ENCODE results near the gene CLIP4.

Gene CLIP4

DNA sequence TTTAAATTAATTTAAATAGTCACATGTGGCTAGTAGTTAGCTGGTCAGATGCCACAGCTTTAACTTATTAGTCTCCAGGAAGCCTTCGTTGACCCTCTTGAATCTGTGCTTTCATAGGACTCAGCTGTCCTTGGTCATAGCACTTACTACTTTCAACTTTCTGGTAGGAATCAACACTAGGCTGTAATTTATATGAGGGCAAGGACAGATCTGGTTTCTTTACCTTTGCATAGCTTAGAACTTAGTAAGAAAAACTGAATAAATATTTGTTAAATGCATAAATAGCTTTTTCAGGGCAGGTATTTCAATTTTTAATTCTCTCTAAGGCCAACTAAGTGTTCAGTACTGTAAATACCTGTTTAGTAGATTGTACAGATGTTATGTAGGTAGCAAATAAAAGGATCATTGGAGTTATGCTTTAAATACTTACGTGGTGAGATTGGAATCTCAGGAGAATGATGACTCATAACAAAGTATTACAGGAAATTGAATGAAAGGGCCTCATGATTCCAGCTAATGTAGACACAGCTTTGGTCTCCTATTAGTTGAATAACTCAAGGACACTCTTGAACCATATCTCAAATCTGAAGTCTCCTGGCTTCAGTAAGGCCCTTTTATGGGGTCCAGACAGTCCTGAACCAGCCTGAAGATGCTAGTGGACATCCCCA lies 2.6 kb downstream of the CLIP4 start:
- TF ChIP-seq TAF1 (IDR thresholded peaks at IDR 0.05; ENCODE audit: borderline replicate concordance, low read depth, low read length) (no peak), POLR2AphosphoS5 (IDR thresholded peaks at IDR 0.05; ENCODE audit: low read depth, low read length) (no peak), POLR2A (IDR thresholded peaks at IDR 0.05; ENCODE audit: low read depth, low read length) (no peak)
- FAIRE-seq (no peak), DNase-seq (ENCODE audit: insufficient read length) (no peak)

DNA sequence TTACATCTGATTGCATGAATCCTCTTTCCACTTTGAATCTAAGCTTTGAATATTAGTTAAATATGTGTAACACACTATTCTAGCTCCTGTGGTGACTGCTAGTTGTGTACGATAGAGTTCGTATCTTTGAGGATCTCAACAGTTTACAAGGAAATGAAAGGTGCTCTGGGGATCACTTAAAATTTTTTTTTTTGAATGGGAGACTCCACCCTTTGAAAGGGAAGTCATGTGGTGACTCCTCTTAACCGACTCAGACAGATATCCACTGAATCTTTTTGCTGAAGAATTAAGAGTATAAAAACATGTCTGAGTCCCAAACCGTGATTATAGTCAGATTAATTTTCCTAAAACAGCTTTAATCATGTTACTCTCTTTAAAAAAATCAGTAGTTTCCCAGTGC lies 4.0 kb downstream of the CLIP4 start:
- FAIRE-seq, result no peak

DNA sequence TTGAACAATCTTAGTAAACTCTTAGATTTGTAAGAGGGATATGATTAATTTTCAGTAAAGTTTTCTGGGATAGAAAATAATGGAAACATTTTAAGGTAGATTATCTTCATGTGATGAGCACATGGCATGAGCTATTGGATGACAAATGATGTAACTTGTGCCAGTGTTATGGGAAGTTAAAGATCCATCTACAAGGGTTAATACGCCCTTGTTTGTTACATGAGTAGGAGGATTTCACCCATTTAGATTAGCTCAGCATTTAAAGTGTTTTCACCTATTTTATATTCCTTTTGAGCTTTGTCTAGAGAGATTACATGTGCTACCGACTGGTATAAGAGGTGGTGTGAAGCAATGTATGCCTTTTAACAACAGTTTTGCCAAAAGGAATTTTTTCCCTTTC lies 5.6 kb downstream of the CLIP4 start:
- no peak for FAIRE-seq

More for the DNA sequence above, 4.0 kb downstream of the CLIP4 start:
- DNase-seq (ENCODE audit: insufficient read length), result no peak
- TF ChIP-seq POLR2A (IDR thresholded peaks at IDR 0.05; ENCODE audit: low read depth, low read length) (no peak), POLR2AphosphoS5 (IDR thresholded peaks at IDR 0.05; ENCODE audit: low read depth, low read length) (no peak), TAF1 (IDR thresholded peaks at IDR 0.05; ENCODE audit: borderline replicate concordance, low read depth, low read length) (no peak)

DNA sequence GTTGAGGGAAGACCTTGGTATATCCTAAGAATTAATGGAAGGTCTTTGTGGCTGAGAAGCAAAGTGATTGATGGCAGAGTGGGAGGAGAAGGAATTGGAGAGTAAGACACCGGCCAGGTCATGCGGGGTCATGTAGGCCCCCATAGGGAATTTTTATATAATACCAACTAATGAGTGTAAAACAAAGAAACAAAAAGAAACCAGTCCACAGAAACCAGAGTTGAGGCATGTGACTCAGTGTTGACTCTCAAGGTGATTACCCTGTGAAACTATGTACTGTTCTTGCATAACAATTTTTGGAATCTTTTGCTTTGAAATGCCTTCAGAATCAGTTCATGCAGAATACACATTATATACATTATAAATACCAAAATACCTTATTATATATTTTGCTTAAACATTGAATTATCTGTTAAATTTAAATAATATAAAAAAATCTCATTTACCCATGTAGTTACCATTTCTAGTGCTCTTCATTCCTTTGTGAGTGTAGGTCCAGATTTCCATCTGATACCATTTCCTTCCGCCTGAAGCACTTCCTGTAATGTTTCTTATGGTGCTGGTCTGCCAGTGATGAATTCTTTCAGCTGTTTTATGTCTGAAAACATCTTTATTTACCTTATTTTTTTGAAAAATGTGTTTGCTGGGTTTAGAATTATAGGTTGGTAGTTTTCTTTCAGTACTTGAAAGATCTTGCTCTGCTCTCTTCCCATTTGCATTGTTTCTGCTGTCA lies 8.6 kb downstream of the CLIP4 start:
- TF ChIP-seq TAF1 (IDR thresholded peaks at IDR 0.05; ENCODE audit: borderline replicate concordance, low read depth, low read length) (no peak), POLR2AphosphoS5 (IDR thresholded peaks at IDR 0.05; ENCODE audit: low read depth, low read length) (no peak), POLR2A (IDR thresholded peaks at IDR 0.05; ENCODE audit: low read depth, low read length) (no peak)
- DNase-seq (ENCODE audit: insufficient read length), result no peak
- FAIRE-seq, result no peak

More for the DNA sequence above, 5.6 kb downstream of the CLIP4 start:
- DNase-seq (ENCODE audit: insufficient read length), result no peak
- no peak for TF ChIP-seq POLR2A (IDR thresholded peaks at IDR 0.05; ENCODE audit: low read depth, low read length)
- TF ChIP-seq POLR2AphosphoS5 (IDR thresholded peaks at IDR 0.05; ENCODE audit: low read depth, low read length), result no peak
- TF ChIP-seq TAF1 (IDR thresholded peaks at IDR 0.05; ENCODE audit: borderline replicate concordance, low read depth, low read length), result no peak

DNA sequence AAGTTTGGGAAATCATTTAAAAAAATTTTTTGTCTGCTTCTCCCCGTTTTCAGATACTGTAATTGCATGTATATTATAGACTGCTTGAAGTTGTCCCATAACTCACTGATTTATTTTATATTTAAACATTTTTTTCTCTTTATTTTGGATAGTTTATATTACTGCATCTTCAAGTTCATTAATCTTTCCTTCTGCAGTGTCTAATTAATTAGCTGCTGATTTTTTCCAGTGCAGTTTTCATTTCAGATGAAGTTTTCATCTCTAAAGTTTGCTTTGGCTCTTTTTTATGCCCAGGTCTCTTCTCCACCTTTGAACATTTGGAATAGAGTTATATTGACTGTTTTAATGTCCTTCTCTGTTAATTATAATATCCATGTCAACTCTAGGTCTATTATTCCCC lies 9.3 kb downstream of the CLIP4 start:
- DNase-seq (ENCODE audit: insufficient read length) (no peak), FAIRE-seq (no peak)
- TF ChIP-seq TAF1 (IDR thresholded peaks at IDR 0.05; ENCODE audit: borderline replicate concordance, low read depth, low read length) (no peak), POLR2AphosphoS5 (IDR thresholded peaks at IDR 0.05; ENCODE audit: low read depth, low read length) (no peak), POLR2A (IDR thresholded peaks at IDR 0.05; ENCODE audit: low read depth, low read length) (no peak)

DNA sequence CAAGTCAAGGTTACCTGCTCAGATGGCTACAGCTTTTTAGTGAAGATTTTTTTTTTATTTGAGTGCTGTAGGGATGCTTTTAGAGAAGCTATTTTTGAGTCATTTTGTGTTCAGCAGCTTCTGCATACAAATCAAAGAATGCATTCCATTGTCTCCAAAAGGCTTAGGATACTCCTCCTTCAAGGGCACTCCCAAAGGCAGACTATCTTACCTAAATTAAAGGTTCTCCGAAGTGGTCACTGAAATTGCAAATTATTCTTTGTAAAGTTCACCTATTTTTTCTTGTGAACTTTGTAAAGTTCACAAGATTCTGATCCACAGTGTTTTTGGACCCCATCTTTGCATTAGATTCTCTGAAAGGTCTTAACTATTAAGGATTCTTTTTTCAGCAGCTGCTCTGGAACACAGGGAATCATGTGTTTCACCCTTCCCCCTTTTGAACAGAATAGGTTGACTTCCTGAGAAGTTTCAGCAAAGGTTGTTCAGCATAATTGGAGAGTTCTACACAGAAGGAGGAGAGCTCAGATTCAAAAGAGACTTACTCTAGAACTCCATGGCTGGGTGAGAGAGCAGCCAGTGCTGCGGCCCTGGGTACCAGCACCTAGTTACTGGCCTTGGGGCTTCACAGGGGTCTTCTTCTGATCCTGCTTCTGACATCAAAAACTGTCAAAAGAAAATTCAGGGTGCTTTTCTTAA lies 14.5 kb downstream of the CLIP4 start:
- no peak for TF ChIP-seq TAF1 (IDR thresholded peaks at IDR 0.05; ENCODE audit: borderline replicate concordance, low read depth, low read length)
- TF ChIP-seq POLR2AphosphoS5 (IDR thresholded peaks at IDR 0.05; ENCODE audit: low read depth, low read length), result no peak
- no peak for TF ChIP-seq POLR2A (IDR thresholded peaks at IDR 0.05; ENCODE audit: low read depth, low read length)
- peak; percentile 67 for FAIRE-seq
- no peak for DNase-seq (ENCODE audit: insufficient read length)

- TF ChIP-seq POLR2AphosphoS5 (IDR thresholded peaks at IDR 0.05; ENCODE audit: low read depth, low read length) (no peak), TAF1 (IDR thresholded peaks at IDR 0.05; ENCODE audit: borderline replicate concordance, low read depth, low read length) (no peak), POLR2A (IDR thresholded peaks at IDR 0.05; ENCODE audit: low read depth, low read length) (no peak)
- peak; percentile 80 for FAIRE-seq
- no peak for DNase-seq (ENCODE audit: insufficient read length)
These were observed 15.1 kb downstream of the CLIP4 start for GRCh38 chr2:29130295-29130694.

GRCh38 chr2:29134933-29135332 lies 19.7 kb downstream of the CLIP4 start:
- DNase-seq (ENCODE audit: insufficient read length), result no peak
- TF ChIP-seq TAF1 (IDR thresholded peaks at IDR 0.05; ENCODE audit: borderline replicate concordance, low read depth, low read length), result no peak
- TF ChIP-seq POLR2AphosphoS5 (IDR thresholded peaks at IDR 0.05; ENCODE audit: low read depth, low read length), result no peak
- no peak for TF ChIP-seq POLR2A (IDR thresholded peaks at IDR 0.05; ENCODE audit: low read depth, low read length)
- FAIRE-seq, result no peak

- no peak for TF ChIP-seq POLR2AphosphoS5 (IDR thresholded peaks at IDR 0.05; ENCODE audit: low read depth, low read length)
- TF ChIP-seq POLR2A (IDR thresholded peaks at IDR 0.05; ENCODE audit: low read depth, low read length), result no peak
- TF ChIP-seq TAF1 (IDR thresholded peaks at IDR 0.05; ENCODE audit: borderline replicate concordance, low read depth, low read length), result no peak
- FAIRE-seq (no peak), DNase-seq (ENCODE audit: insufficient read length) (no peak)
These were observed 23.9 kb downstream of the CLIP4 start for GRCh38 chr2:29139152-29139551.

DNA sequence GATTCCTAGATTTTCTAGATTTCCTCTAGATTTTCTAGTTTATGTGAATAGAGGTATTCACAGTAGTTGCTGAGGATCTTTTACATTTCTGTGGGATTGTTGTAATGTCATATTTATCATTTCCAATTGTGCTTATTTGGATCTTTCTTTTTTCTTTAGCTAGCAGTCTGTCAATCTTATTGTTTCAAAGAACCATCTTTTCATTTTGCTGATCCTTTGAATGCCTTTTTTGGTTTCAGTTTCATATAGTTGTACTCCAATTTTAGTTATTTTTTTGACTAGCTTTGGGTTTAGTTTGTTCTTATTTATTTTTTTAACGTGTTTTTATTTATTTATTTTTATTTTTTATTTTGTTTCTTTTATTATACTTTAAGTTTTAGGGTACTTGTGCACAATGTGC lies 24.5 kb downstream of the CLIP4 start:
- DNase-seq (ENCODE audit: insufficient read length) (no peak), FAIRE-seq (no peak)
- TF ChIP-seq POLR2AphosphoS5 (IDR thresholded peaks at IDR 0.05; ENCODE audit: low read depth, low read length), result no peak
- TF ChIP-seq POLR2A (IDR thresholded peaks at IDR 0.05; ENCODE audit: low read depth, low read length), result no peak
- no peak for TF ChIP-seq TAF1 (IDR thresholded peaks at IDR 0.05; ENCODE audit: borderline replicate concordance, low read depth, low read length)

- FAIRE-seq (no peak), DNase-seq (ENCODE audit: insufficient read length) (no peak)
- TF ChIP-seq POLR2AphosphoS5 (IDR thresholded peaks at IDR 0.05; ENCODE audit: low read depth, low read length) (no peak), POLR2A (IDR thresholded peaks at IDR 0.05; ENCODE audit: low read depth, low read length) (no peak), TAF1 (IDR thresholded peaks at IDR 0.05; ENCODE audit: borderline replicate concordance, low read depth, low read length) (no peak)
These were observed 28.4 kb downstream of the CLIP4 start for GRCh38 chr2:29143657-29144056.
